GM11168 (cell line): ENCODE results near the gene FAM234A.

ENCODE experiments used
- in situ Hi-C: fragments of 300-500 bp; cut with MboI; formaldehyde crosslinking; loops from one replicate; pipeline ENCODE4 v1.12.0; 2022; ENCODE audit warnings: low sequenced_read_pairs; ENCODE audit not compliant: unreplicated experiment

The FAM234A gene

DNA sequence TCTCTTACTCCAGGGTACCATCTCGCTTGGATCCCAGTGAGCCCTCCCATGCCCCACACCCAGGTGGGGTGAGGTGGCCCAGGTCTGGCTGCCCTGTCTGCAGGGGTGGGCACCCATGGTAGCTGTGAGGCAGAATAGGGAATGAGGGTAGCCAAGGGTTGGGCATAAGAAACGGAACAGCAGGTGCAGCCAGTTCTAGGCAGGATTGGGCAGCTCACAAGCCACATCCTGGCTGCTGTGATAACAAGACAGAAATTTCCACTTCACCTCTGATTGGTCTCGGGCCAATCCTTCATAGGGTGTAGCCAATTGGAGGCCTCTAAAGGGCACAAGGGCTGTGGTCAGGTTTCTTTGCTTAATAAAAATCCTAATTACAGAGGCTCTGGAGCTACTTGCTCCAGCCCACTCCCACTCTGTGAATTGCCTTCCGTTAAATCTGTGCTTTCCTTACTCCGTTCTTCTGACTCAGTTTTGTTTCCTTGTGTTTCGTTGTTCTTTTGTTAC is 44.3 kb downstream of the FAM234A start:
- in situ Hi-C loops: no loop called here

- in situ Hi-C loops: no loop called here
These were observed 44.9 kb downstream of the FAM234A start for GRCh38 chr16:279531-279930.

DNA sequence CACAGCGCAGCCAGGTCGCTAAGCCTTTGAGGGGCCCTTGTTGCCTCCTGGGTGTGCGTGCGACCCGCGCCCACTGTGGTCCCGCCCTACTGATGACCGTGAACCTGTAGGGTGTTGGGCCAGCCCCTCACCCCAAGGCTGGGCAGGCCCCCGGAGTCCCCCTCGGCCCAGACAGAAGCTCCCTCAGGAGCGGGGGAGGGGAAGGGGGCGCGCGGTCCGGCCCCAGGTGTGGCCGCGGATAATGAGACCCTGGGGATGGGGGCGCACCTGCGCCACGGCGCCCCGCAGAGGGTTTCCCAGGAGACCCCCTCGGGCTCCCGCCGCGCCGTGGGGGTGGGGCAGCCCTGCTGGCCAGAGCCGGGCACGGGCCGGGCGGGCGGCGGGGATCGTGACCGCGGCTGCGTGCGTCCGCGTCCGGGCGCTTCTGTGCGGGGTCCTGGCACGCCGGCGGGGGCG is 45.4 kb downstream of the FAM234A start:
- in situ Hi-C loops: no loop called here

GRCh38 chr16:280552-280951 is 45.9 kb downstream of the FAM234A start, which contains the start of gene ARHGDIG:
TSS of gene ARHGDIG (plus strand) at chr16:280591. CDS start at chr16:280681, 90 bp downstream.
- in situ Hi-C loops: no loop called here

DNA sequence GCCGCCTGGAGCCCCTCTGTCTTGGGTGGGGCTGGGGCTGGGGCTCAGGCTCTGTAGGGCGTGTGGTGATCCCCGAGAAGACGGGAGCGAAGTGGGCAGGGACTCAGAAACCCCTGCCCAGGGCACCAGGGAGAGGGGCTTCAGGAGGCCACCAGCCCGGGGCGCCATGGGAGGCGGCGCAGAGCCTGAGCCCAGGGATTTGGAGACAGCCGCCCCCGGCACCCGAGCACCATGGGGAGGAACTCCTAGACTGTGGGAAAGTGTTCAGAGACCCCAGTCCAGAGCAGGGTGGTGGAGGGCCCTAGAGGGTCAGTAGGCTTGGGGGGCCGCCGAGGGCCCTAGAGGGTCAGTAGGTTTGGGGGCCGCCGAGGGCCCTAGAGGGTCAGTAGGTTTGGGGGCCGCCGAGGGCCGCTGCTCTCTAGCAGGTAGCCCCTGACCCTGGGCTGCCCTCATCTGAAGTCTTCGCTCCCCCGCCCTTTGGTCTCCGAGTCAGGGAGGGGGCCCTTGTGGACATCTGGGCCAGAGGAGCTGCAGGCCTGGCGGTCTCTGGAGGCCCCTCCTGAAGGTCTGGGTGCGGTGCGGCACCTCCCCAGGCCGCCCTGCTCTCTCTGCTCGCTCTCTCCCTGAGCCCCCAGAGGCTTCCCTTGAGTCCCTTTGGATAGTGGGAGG is 46.5 kb downstream of the FAM234A start:
- in situ Hi-C loops: no loop called here

DNA sequence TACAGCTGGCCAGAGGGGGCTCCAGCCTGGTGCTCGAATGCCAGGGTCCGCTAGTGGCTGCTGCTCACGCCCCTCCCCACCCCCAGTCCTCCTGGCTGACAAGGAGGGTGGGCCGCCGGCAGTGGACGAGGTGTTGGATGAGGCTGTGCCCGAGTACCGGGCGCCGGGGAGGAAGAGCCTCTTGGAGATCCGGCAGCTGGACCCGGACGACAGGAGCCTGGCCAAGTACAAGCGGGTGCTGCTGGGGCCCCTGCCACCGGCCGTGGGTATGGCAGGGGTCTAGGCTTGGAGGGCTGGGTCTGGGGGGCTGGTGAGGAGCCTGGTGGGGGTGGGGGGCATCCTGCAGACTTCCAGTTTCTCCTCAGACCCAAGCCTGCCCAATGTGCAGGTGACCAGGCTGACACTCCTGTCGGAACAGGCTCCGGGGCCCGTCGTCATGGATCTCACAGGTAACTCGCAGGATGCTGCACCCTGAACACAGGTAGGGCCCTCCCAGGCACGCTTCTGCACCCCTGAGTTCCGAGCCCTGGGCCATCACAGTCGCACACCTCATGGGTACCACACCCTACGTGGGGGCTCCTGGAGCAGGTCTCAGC is 47.1 kb downstream of the FAM234A start:
- in situ Hi-C loops: no loop called here

DNA sequence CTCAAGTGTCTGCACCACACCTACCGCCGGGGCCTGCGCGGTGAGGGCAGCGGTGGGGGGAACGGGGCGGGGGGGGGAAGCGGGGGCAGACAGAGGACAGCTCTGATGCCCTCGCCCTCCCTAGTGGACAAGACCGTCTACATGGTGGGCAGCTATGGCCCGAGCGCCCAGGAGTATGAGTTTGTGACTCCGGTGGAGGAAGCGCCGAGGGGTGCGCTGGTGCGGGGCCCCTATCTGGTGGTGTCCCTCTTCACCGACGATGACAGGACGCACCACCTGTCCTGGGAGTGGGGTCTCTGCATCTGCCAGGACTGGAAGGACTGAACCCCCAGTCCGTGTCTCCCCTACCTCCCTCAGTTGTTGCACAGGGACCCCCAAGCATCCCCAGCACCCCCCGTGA is 47.9 kb downstream of the FAM234A start:
- in situ Hi-C loops: no loop called here

- in situ Hi-C loops: no loop called here
These were observed 48.6 kb downstream of the FAM234A start, which contains the start of gene PDIA2 for GRCh38 chr16:283033-283805. TSS of gene PDIA2 (plus strand) at chr16:283164. CDS start at chr16:283170, 6 bp downstream.

GRCh38 chr16:284204-285120 is 49.8 kb downstream of the FAM234A start:
- in situ Hi-C loops: no loop called here

DNA sequence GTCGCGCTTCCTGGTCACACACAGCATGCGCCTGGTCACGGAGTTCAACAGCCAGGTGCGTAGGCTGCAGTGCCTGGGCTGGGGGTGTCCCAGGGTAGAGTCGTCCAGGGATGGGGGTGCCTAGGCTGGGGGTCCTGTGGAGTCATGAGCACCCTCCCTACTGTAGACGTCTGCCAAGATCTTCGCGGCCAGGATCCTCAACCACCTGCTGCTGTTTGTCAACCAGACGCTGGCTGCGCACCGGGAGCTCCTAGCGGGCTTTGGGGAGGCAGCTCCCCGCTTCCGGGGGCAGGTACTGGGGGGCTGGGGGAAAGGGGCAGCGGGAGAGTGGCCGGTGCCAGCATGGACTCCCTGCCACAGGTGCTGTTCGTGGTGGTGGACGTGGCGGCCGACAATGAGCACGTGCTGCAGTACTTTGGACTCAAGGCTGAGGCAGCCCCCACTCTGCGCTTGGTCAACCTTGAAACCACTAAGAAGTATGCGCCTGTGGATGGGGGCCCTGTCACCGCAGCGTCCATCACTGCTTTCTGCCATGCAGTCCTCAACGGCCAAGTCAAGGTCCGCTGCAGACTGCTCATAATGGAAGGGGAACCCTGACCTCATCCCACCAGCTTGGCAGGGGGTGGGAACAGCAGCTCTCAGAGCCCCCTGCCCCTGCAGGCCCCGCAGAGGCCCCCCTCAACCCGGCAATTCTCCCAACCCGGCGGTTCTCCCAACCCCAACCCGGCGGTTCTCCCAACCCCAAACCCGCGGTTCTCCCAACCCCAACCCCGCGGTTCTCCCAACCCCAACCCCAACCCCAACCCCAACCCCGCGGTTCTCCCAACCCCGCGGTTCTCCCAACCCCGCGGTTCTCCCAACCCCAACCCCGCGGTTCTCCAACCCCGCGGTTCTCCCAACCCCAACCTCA is 50.8 kb downstream of the FAM234A start:
- in situ Hi-C loops: no loop called here

- in situ Hi-C loops: no loop called here
These were observed 52.1 kb downstream of the FAM234A start for GRCh38 chr16:286491-287297.

DNA sequence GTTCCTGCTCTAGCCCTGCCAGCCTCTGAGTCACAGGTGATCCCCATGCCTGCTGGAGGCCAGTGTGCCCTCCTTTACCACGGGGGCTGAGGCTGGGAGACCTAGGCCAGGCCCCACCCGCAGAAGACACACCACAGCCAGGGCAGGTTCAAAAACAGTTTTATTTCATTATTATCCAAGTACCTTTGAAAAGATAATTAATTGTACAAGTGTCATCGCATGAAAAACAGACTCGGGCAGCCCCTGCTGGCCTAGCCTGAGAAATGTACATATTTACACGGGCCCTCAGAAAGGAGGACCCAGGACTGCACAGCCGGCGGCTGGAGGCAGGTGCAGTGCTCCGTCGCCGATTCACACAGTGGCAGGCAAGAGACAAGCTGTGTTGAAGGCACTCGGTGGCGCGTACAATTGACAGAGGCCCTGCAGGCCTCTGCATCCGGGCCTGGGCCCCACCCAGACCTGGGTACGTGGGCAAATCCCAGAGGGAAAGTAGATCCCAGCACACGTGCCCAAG is 52.7 kb downstream of the FAM234A start:
- in situ Hi-C loops: no loop called here

DNA sequence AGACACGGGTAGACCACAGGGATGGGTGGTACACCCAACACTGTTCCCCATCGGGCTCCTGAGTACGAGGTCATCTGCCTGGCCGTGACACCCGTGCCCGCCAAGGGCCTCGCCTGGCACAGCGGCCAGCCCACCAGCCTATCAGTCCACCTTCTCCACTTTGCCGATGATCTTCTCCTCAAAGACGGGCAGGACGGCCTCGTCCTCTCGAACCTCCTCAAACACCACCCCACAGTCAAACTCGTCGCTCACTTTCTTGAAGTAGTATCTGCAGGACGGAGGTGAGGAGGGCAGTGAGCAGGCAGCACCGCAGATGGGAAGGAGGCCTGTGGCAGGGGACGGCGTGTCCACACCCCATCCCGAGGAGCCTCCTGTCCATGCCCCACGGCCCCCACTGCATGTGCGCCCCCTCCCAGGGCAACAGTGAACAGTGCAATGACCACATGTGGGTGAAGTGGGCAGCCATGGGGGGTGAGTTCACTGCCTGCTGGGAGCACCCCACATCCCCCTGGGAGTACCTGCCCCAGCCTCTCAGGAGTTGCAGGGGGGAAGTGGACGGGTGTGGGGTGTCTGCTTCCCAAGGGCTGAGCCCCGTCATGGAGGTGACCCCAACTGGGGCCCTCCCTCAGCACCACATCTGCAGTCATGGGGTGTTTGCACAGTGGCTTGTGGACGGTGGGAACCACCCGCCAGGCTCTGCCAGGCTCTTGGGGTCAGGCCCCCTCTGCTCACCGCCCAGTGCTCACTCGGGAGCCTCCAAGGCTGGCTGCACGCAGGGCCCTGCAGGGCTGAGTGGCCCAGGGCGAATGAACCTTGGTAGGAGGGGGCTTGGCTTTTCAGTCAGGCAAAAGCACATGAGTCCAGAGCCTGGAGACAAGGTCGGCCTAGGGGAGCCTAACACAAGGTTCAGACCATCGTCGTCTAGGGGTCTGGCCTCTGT is 53.6 kb downstream of the FAM234A start:
- in situ Hi-C loops: no loop called here

- in situ Hi-C loops: no loop called here
These were observed 54.9 kb downstream of the FAM234A start for GRCh38 chr16:289395-289997.

DNA sequence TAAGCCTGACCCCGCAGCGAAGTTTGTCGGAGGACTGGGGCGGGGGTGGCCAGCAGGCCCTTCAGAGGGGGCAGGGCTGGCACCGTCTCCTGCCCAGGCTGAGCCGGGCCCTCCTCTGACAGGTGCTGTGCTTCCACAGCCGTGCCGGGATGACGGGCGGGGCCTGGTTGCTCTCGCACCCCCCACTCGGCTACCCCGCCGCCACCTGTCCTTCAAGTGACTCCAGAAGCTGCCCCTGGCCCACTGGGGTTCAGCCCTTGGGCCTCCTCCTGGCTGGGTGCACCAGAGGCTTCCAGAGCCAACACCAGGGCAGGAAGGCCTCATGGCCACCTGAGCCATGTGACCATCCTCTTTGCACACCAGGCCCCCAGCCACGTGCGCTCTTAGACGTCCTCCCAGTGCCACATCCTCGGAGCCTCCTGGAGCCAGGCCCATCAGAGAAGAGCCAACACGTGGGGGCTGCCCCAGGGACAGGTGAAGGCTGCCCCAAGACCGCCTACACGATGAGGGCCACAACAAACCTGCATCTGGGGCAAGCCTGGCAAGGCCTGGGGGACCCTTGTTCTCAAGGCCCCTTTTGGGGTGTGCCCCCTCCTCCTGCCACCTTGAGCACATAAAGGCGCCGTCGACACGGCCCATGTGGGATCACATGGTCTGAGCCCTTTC is 55.5 kb downstream of the FAM234A start:
- in situ Hi-C loops: no loop called here
